HFF-Myc (cell line): Measurements from ENCODE around the gene GALM.
A peak's percentile ranks its signal among the peaks of the same experiment; 100 is the strongest.
"Not testable (repeated sequence)": the region's sequence is repeated elsewhere in the genome, so short reads cannot be mapped to it uniquely, and the experiment has no call there.

Source experiments
- DNase-seq: peaks from one replicate; pipeline ENCODE4 v3.0.0-alpha.2; 2011; ENCODE audit warnings: low read depth; ENCODE audit errors: extremely low read depth
- H3K4me3 ChIP-seq: replicated peaks from 2 replicates; pipeline ENCODE4 v1.5.1; 2011; ENCODE audit warnings: low read depth, mild to moderate bottlenecking, control low read depth, low read length
- CTCF ChIP-seq: IDR thresholded peaks from 2 replicates; pipeline ENCODE4 v1.5.1; 2012; ENCODE audit warnings: mild to moderate bottlenecking, low read depth, low read length, control low read depth; ENCODE audit errors: missing control alignments

GALM gene

GRCh38 chr2:38751596-38752410 lies 85.9 kb downstream of the GALM start:
- no peak for DNase-seq
- H3K4me3 ChIP-seq = peak overlapping the region; percentile 68
- TF ChIP-seq CTCF = no peak

GRCh38 chr2:38754049-38754448 lies 88.1 kb downstream of the GALM start:
- DNase-seq = no peak
- no peak for TF ChIP-seq CTCF
- no peak overlapping the region for H3K4me3 ChIP-seq

GRCh38 chr2:38754506-38754905 lies 88.6 kb downstream of the GALM start:
- DNase-seq = no peak
- TF ChIP-seq CTCF = no peak
- no peak overlapping the region for H3K4me3 ChIP-seq

GRCh38 chr2:38755891-38756290 lies 90.0 kb downstream of the GALM start:
- DNase-seq, H3K4me3 ChIP-seq: not testable (repeated sequence)

GRCh38 chr2:38763228-38763627 lies 97.3 kb downstream of the GALM start:
- DNase-seq = no peak
- no peak overlapping the region for H3K4me3 ChIP-seq
- TF ChIP-seq CTCF = no peak

- no peak for DNase-seq
- no peak for TF ChIP-seq CTCF
- no peak overlapping the region for H3K4me3 ChIP-seq
These were observed 97.8 kb downstream of the GALM start for GRCh38 chr2:38763728-38764127.

GRCh38 chr2:38765149-38765548 lies 99.2 kb downstream of the GALM start:
- DNase-seq = no peak
- TF ChIP-seq CTCF = no peak
- H3K4me3 ChIP-seq = no peak overlapping the region
